GM23338 (cell line): ENCODE measurements around the gene ADAMTS20. TPM values are rescaled to one million over a fixed set of nuclear protein-coding genes. Genes with fewer than 3 reads are reported as not detected.

ENCODE experiments used
- ATAC-seq: fragments of 200-7000 bp; cut with Tn5 transposase; 3 replicates; pipeline ENCODE4 v1.9.1; 2020
- DNase-seq: peaks from one replicate; pipeline ENCODE4 v3.0.0-alpha.2; 2015; ENCODE audit warnings: low spot score
- H2AFZ ChIP-seq: fragments of 200-600 bp; sonication (generic); 2 replicates; pipeline ENCODE4 v1.8.0; 2016; ENCODE audit warnings: antibody characterized with exemption, mild to moderate bottlenecking, moderate library complexity
- H3F3A ChIP-seq: fragments of 200-600 bp; sonication (generic); replicated peaks from 2 replicates; pipeline ENCODE4 v1.8.0; 2017; ENCODE audit warnings: antibody characterized with exemption, mixed run types, low read depth
- H3K27ac ChIP-seq: fragments of 200-600 bp; sonication (generic); 2 replicates; pipeline ENCODE4 v1.6.1; 2016; ENCODE audit warnings: low read depth
- H3K27me3 ChIP-seq: fragments of 200-600 bp; sonication (generic); 2 replicates; pipeline ENCODE4 v1.8.0; 2016; ENCODE audit warnings: mild to moderate bottlenecking, mixed run types, moderate library complexity; ENCODE audit not compliant: insufficient read depth
- H3K36me3 ChIP-seq: fragments of 200-600 bp; sonication (generic); 2 replicates; pipeline ENCODE4 v1.8.0; 2016; ENCODE audit warnings: mild to moderate bottlenecking; ENCODE audit not compliant: insufficient read depth
- H3K4me1 ChIP-seq: fragments of 200-600 bp; sonication (generic); 2 replicates; pipeline ENCODE4 v1.8.0; 2016; ENCODE audit warnings: mild to moderate bottlenecking, moderate library complexity; ENCODE audit not compliant: insufficient read depth
- H3K4me2 ChIP-seq: fragments of 200-600 bp; sonication (generic); 2 replicates; pipeline ENCODE4 v1.7.1; 2017; ENCODE audit warnings: mixed run types
- H3K4me3 ChIP-seq: fragments of 200-600 bp; sonication (generic); 2 replicates; pipeline ENCODE4 v1.6.1; 2016; ENCODE audit warnings: mixed run types
- H3K79me2 ChIP-seq: fragments of 200-600 bp; sonication (generic); replicated peaks from 2 replicates; pipeline ENCODE4 v1.8.0; 2017; ENCODE audit warnings: mild to moderate bottlenecking; ENCODE audit not compliant: insufficient read depth
- H3K9me2 ChIP-seq: fragments of 200-600 bp; sonication (generic); 2 replicates; pipeline ENCODE4 v1.8.0; 2017; ENCODE audit not compliant: insufficient read depth
- H4K20me1 ChIP-seq: fragments of 200-600 bp; sonication (generic); replicated peaks from 2 replicates; pipeline ENCODE4 v1.8.0; 2017; ENCODE audit warnings: mild to moderate bottlenecking; ENCODE audit not compliant: insufficient read depth
- H3K27ac Mint-ChIP-seq: 2 replicates; pipeline ENCODE4 v1.8.0; 2020; ENCODE audit warnings: inconsistent platforms, mild to moderate bottlenecking, moderate library complexity, mixed read lengths
- H3K27me3 Mint-ChIP-seq: 3 replicates; pipeline ENCODE4 v1.8.0; 2022; ENCODE audit warnings: low read depth, mild to moderate bottlenecking, moderate library complexity, mixed read lengths, inconsistent platforms; ENCODE audit not compliant: insufficient read depth, poor library complexity
- H3K36me3 Mint-ChIP-seq: 3 replicates; pipeline ENCODE4 v1.8.0; 2021; ENCODE audit warnings: low read depth, mild to moderate bottlenecking, inconsistent platforms, moderate library complexity, mixed read lengths
- H3K4me1 Mint-ChIP-seq: 3 replicates; pipeline ENCODE4 v1.8.0; 2020; ENCODE audit warnings: mild to moderate bottlenecking, inconsistent platforms, mixed read lengths
- H3K4me3 Mint-ChIP-seq: 3 replicates; pipeline ENCODE4 v1.8.0; 2021; ENCODE audit warnings: moderate library complexity, mild to moderate bottlenecking, inconsistent platforms, mixed read lengths
- H3K9me3 Mint-ChIP-seq: 3 replicates; pipeline ENCODE4 v1.8.0; 2020; ENCODE audit warnings: moderate library complexity, mild to moderate bottlenecking, inconsistent platforms, mixed read lengths
- CREB1 ChIP-seq: fragments of 250-450 bp; sonication (Bioruptor Pico); IDR thresholded peaks from 2 replicates; pipeline ENCODE4 v1.5.0; 2020; ENCODE audit warnings: low read depth, mild to moderate bottlenecking, moderate library complexity
- EZH2 ChIP-seq: fragments of 200-600 bp; sonication (generic); IDR thresholded peaks from one replicate; pipeline ENCODE4 v1.8.0; 2017; ENCODE audit warnings: antibody characterized with exemption, mild to moderate bottlenecking, low read depth; ENCODE audit not compliant: unreplicated experiment
- EZH2phosphoT487 ChIP-seq: fragments of 200-600 bp; sonication (generic); IDR thresholded peaks from one replicate; pipeline ENCODE4 v1.8.1; 2018; ENCODE audit warnings: antibody characterized with exemption; ENCODE audit not compliant: unreplicated experiment
- NANOG ChIP-seq: IDR thresholded peaks from 2 replicates; pipeline ENCODE4 v1.6.1; 2016; ENCODE audit warnings: antibody characterized with exemption, borderline replicate concordance
- POLR2AphosphoS5 ChIP-seq: IDR thresholded peaks from 2 replicates; pipeline ENCODE4 v1.6.1; 2016; ENCODE audit warnings: antibody characterized with exemption, low read depth
- STAT1 ChIP-seq: IDR thresholded peaks from one replicate; pipeline ENCODE4 v1.6.1; 2016; ENCODE audit warnings: antibody characterized with exemption; ENCODE audit not compliant: unreplicated experiment
- ZNF331 ChIP-seq: fragments of 250-450 bp; sonication (Bioruptor Pico); IDR thresholded peaks from 2 replicates; pipeline ENCODE4 v1.5.0; 2020; ENCODE audit warnings: low read depth, mild to moderate bottlenecking, moderate library complexity
- polyA plus RNA-seq: library from polyadenylated mRNA; unstranded; fragments of >200 nt; fragmentation: Nextera tagmentation; extraction: Ambion mirVana; gene quantifications from 2 replicates; pipeline ENCODE4 v1.2.1, GENCODE V29; 2016
- total RNA-seq: library from RNA; depleted of rRNA; stranded (reverse); fragments of >200 nt; shearing (Covaris generic); gene quantifications from 2 replicates; pipeline ENCODE4 v1.2.3, GENCODE V29; 2014
- TF ChIP-seq, protein P1 (sequence below): IDR thresholded peaks from 2 replicates; pipeline ENCODE4 v1.6.1; 2016; ENCODE audit warnings: antibody characterized with exemption
- TF ChIP-seq, protein P2 (sequence below), 2 experiments: fragments of 200-600 bp in 1 of 2; sonication (generic) in 1 of 2; conservative IDR thresholded peaks; 2 replicates each; pipeline versions ENCODE4 v1.5.1 to v1.6.1; 2016 to 2017; ENCODE audit warnings: antibody characterized with exemption in 2 of 2, low read depth in 2 of 2, mild to moderate bottlenecking in 2 of 2, moderate library complexity in 1 of 2
- TF ChIP-seq, protein P3 (sequence below): IDR thresholded peaks from one replicate; pipeline ENCODE4 v1.6.1; 2018; ENCODE audit warnings: antibody characterized with exemption; ENCODE audit not compliant: unreplicated experiment

Gene ADAMTS20
- total and polyA plus RNA-seq, 2 experiments from 2014 or later = 2.0 to 9.3 TPM

DNA sequence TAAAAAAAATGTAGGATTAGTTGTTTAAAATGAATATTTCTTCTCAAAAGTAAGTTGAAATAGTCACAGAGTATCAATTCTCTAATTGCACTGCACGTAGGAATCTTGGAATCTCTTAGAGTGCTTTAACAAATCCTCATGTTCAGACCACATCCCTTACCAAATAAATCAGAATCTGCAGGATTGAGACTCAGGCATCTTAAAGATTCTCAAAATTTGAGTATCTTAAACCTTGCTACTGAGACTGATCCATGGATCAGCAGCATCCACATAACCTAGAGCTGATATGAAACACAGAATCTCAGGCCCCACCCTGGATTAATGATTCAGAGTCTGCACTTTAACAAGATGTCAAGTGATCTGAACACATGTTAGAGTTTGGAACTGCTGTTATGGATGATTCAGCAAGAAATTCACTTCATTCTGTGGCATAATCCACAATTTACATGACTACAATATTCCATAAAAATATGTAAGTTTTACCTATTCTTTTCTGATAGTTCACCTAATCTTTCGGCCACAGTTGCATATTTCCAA lies 58.7 kb downstream of the ADAMTS20 start (continued):
- TF ChIP-seq EZH2 (no peak), STAT1 (no peak)
- TF ChIP-seq, protein P1, sequence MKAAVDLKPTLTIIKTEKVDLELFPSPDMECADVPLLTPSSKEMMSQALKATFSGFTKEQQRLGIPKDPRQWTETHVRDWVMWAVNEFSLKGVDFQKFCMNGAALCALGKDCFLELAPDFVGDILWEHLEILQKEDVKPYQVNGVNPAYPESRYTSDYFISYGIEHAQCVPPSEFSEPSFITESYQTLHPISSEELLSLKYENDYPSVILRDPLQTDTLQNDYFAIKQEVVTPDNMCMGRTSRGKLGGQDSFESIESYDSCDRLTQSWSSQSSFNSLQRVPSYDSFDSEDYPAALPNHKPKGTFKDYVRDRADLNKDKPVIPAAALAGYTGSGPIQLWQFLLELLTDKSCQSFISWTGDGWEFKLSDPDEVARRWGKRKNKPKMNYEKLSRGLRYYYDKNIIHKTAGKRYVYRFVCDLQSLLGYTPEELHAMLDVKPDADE = no peak

DNA sequence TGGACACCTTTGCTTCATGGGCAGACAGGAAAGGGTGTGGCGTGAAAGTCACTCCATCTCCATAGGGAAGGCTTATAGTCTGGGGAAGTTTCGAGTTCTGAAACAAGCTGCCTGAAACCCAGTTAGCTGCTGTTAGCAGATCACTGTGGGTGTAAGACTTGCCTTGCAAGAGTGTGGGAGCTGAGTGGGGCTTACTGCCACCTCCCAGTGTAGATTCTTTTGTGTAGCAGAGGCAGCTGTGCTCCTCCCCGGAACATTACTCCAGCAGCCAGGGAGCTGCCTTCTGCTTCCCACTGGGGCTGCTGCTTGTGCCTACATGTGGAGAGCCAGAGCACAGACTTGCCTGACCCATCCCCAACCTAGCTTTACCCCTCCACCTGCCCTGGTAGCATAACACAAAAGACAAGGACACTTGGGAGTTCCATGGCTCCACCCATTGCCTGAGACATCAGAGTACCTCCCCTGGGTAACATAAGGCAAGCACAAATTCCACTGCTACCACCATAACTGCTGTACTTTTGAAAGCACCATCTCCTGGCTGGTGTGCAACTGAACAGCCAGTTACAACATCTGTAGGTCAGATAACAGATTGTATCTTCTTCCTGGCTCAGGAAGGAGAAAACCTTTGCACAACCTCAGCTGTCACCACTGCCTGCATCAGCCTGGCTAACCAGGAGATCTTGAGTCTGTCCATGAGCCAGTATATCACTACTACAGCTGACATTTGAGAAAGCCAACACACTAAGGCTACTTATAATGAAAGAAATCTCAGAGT lies 69.5 kb downstream of the ADAMTS20 start:
- Histone ChIP-seq H3K36me3 (no peaks in the 10 kb centered on the region; the same call in 1 of the 2 replicates), H2AFZ (no peak overlapping the region), H3K4me1 (no peaks in the 10 kb centered on the region), H3K4me3 (no peak overlapping the region), H4K20me1 (no peaks in the 10 kb centered on the region), H3K9me2 (no peaks in the 10 kb centered on the region), H3K27ac (no peak overlapping the region), H3F3A (no peaks in the 10 kb centered on the region), H3K79me2 (no peaks in the 10 kb centered on the region), H3K4me2 (no peak overlapping the region), H3K27me3 (no peaks in the 10 kb centered on the region)
- Mint-ChIP-seq H3K4me1 (peaks cover 10% of the 10 kb centered on the region; the same call in 2 of the 3 replicates), H3K36me3 (peaks cover 9% of the 10 kb centered on the region), H3K4me3 (no peak overlapping the region), H3K27ac (no peak overlapping the region), H3K9me3 (peaks cover 2% of the 10 kb centered on the region; the same call in 1 of the 3 replicates), H3K27me3 (peaks cover 2% of the 10 kb centered on the region)
- DNase-seq = no peak
- no peak for TF ChIP-seq ZNF331 (CRISPR knock-in tag)
- TF ChIP-seq, protein P2, sequence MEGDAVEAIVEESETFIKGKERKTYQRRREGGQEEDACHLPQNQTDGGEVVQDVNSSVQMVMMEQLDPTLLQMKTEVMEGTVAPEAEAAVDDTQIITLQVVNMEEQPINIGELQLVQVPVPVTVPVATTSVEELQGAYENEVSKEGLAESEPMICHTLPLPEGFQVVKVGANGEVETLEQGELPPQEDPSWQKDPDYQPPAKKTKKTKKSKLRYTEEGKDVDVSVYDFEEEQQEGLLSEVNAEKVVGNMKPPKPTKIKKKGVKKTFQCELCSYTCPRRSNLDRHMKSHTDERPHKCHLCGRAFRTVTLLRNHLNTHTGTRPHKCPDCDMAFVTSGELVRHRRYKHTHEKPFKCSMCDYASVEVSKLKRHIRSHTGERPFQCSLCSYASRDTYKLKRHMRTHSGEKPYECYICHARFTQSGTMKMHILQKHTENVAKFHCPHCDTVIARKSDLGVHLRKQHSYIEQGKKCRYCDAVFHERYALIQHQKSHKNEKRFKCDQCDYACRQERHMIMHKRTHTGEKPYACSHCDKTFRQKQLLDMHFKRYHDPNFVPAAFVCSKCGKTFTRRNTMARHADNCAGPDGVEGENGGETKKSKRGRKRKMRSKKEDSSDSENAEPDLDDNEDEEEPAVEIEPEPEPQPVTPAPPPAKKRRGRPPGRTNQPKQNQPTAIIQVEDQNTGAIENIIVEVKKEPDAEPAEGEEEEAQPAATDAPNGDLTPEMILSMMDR (conservative IDR thresholded peaks at IDR 0.05; ENCODE audit: low read depth in 2 of 2) = no peak
- no peak for TF ChIP-seq POLR2AphosphoS5
- TF ChIP-seq CREB1 (CRISPR knock-in tag) = no peak
- no peak for ATAC-seq

DNA sequence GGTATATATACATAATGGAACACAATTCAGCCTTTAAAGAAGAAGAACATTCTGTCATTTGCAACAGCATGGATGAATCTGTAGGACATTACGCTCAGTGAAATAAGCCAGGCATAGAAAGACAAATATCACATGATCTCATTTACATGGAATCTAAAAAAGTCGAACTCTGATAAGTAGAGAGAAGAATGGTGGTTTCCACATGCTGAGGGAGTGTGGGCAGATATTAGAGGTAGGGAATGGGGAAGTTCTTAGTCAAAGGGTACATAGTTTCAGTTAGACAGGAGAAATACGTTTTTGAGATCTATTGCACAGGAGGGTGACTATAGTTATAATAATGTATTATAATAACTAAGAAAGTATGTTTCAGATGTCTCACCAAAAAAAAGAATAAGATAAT lies 71.4 kb downstream of the ADAMTS20 start:
- H3F3A ChIP-seq = no peaks in the 10 kb centered on the region
- H2AFZ ChIP-seq = no peak overlapping the region
- Mint-ChIP-seq H3K27ac (no peak overlapping the region), H3K4me3 (no peak overlapping the region), H3K27me3 (peaks cover 2% of the 10 kb centered on the region), H3K4me1 (peaks cover 10% of the 10 kb centered on the region; the same call in 2 of the 3 replicates), H3K36me3 (peaks cover 2% of the 10 kb centered on the region), H3K9me3 (peaks cover 2% of the 10 kb centered on the region; the same call in 1 of the 3 replicates)
- H4K20me1 ChIP-seq = no peaks in the 10 kb centered on the region
- H3K36me3 ChIP-seq = no peaks in the 10 kb centered on the region
- H3K9me2 ChIP-seq = no peaks in the 10 kb centered on the region
- H3K4me3 ChIP-seq = no peak overlapping the region
- no peak overlapping the region for H3K4me2 ChIP-seq
- no peaks in the 10 kb centered on the region for H3K4me1 ChIP-seq
- no peaks in the 10 kb centered on the region for H3K79me2 ChIP-seq
- ATAC-seq = no peak
- no peak for DNase-seq
- no peaks in the 10 kb centered on the region for H3K27me3 ChIP-seq
- H3K27ac ChIP-seq = no peak overlapping the region
- TF ChIP-seq EZH2phosphoT487 = no peak
- TF ChIP-seq ZNF331 (CRISPR knock-in tag) = no peak
- TF ChIP-seq CREB1 (CRISPR knock-in tag) = no peak
- TF ChIP-seq, protein P1 = no peak
- TF ChIP-seq, protein P2 (conservative IDR thresholded peaks at IDR 0.05; ENCODE audit: low read depth in 2 of 2) = no peak
- TF ChIP-seq, protein P3, sequence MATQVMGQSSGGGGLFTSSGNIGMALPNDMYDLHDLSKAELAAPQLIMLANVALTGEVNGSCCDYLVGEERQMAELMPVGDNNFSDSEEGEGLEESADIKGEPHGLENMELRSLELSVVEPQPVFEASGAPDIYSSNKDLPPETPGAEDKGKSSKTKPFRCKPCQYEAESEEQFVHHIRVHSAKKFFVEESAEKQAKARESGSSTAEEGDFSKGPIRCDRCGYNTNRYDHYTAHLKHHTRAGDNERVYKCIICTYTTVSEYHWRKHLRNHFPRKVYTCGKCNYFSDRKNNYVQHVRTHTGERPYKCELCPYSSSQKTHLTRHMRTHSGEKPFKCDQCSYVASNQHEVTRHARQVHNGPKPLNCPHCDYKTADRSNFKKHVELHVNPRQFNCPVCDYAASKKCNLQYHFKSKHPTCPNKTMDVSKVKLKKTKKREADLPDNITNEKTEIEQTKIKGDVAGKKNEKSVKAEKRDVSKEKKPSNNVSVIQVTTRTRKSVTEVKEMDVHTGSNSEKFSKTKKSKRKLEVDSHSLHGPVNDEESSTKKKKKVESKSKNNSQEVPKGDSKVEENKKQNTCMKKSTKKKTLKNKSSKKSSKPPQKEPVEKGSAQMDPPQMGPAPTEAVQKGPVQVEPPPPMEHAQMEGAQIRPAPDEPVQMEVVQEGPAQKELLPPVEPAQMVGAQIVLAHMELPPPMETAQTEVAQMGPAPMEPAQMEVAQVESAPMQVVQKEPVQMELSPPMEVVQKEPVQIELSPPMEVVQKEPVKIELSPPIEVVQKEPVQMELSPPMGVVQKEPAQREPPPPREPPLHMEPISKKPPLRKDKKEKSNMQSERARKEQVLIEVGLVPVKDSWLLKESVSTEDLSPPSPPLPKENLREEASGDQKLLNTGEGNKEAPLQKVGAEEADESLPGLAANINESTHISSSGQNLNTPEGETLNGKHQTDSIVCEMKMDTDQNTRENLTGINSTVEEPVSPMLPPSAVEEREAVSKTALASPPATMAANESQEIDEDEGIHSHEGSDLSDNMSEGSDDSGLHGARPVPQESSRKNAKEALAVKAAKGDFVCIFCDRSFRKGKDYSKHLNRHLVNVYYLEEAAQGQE = no peak
- no peak for TF ChIP-seq POLR2AphosphoS5
- TF ChIP-seq NANOG = no peak
- TF ChIP-seq STAT1 = no peak
